ENCODE results near the gene SLC30A2.
A peak's percentile ranks its signal among the peaks of the same experiment; 100 is the strongest.

SLC30A2 gene

GRCh38 chr1:26041401-26041800 lies 4.5 kb downstream of the SLC30A2 start:
- DNase-seq (ENCODE audit: low read depth), result no peak

DNA sequence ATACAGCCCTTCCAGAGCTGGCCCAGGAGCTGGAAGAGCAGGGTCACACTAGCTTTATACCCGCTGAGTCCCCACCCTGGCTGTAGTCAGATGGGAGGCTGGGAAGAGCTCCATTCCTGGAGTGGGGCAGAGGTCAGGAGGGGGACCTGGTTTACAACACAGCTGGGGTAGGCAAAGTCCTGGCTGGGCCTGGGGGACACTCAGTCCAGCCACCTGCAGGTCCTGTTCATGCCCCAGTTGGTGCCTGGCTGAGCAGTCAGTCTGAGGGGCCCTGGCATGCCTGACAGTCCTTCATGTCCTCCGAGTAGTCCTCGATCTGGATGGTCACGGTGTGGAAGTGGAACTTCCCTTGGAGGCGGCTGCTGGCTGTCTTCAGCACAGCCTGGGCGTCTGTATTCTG lies 7.0 kb downstream of the SLC30A2 start:
- DNase-seq (ENCODE audit: low read depth), result no peak

DNA sequence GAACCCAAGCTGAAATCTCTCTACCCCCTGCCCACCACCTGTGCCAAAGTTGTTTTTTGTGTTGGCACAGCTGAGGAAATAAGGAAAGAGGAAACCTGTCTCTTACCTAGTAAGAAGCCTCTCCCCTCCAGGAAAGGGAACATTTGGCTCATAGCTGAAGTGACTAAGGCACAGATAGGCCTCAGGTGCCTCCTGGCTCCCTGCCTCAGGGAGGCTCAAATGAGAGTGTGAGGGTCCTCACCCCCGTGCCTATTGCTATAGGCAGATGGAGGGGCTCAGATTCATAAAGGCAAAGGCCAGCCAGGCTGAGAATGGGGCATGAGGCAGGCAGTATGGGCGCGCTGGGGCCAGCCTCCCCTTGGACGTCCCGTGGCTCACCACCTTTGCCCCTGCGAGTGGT lies 7.4 kb downstream of the SLC30A2 start:
- no peak for DNase-seq (ENCODE audit: low read depth)

- no peak for DNase-seq (ENCODE audit: low read depth)
These were observed 8.0 kb downstream of the SLC30A2 start for GRCh38 chr1:26037904-26038303.

DNA sequence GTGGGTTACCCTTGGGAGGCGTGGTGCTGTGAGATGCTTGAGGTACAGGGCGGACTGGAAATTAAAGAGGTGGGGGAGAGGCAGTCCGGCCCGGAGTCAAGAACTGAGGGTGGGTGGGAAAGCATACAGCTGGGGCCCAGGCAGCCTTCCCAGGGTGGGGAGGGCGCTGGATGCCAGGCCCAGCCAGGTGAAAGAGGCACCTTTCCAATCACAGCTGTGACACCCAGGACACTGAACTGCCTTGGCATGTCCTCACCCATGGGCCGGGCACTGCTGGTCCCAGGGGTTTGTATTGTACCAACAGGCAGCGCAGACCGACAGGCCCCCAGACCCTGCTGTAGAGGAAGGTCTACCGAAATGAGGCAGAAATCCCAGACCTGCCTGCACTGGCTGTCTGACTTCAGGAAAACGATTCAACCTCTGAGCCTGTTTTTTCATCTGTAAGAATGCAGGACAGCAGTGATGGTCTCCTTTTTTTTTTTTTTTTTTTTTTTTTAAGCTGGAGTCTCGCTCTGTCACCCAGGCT lies 9.1 kb downstream of the SLC30A2 start:
- DNase-seq (ENCODE audit: low read depth), result no peak

- peak; percentile 80 for DNase-seq (ENCODE audit: low read depth)
These were observed 9.8 kb downstream of the SLC30A2 start for GRCh38 chr1:26035959-26036755.

- peak; percentile 94 for DNase-seq (ENCODE audit: low read depth)
These were observed 10.5 kb downstream of the SLC30A2 start for GRCh38 chr1:26035203-26035958.

DNA sequence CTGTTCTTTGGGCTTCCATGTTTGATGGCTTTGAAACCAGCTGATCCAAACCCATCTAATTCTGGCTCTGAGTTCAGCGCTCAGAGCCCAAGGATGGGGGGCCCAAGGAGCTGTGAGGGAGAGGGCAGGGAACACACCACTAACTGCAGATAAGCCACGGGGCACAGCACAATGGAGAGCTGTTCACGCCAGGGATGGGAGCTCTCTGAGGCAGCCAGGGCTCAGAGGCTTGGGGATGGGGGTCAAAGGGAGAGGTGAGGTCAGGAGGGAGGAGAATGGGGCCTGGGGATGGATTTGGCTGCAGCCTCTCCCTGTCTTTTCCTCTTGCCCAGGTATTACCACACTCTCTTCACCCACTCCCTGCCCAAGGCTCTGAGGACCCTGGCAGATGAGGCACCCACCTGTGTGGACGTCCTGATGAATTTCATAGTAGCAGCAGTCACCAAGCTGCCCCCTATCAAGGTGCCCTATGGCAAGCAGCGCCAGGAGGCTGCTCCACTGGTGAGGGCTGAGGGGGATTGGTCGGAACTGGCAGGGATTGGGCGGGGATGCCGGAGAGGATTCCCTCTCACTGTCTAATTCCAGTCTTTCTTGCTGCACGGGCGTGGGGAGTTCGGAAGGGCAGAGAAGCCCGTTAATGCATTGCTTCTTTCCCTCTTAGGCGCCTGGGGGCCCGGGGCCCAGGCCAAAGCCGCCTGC lies 11.3 kb downstream of the SLC30A2 start:
- peak; percentile 38 for DNase-seq (ENCODE audit: low read depth)

GRCh38 chr1:26032656-26033357 lies 13.1 kb downstream of the SLC30A2 start:
- DNase-seq (ENCODE audit: low read depth), result no peak

- DNase-seq (ENCODE audit: low read depth), result peak; percentile 33
These were observed 14.2 kb downstream of the SLC30A2 start for GRCh38 chr1:26031611-26032220.

- DNase-seq (ENCODE audit: low read depth), result no peak
These were observed 14.7 kb downstream of the SLC30A2 start for GRCh38 chr1:26031196-26031595.

DNA sequence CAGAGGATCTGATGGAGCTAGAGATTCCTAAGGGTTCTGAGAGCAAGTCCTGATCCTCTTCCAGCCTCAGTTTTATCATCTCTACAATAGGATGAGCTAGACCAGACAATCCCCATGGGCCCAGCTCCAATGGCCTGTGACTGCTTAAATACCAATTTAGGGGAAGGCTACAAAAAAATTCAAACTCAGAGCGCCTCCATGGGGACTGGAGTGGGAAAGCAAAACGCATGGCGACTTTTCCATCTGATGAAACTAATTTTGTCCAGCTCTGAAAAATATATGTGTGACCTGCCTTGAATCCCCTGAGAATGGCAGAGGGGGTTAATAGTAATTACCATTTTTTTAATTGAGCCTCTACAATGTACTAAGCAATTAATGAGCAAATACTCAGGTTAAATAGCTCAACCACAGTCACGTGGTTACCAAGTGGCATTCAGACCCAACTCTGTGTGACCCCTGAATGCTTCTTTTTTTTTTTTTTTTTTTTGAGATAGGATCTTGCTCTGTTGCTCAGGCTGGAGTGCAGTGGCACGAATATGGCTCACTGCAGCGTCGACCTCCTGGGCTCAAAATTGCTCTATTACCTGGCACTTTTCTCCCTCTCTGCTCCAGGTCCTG lies 15.9 kb downstream of the SLC30A2 start:
- no peak for DNase-seq (ENCODE audit: low read depth)

GRCh38 chr1:26029054-26029863 lies 16.7 kb downstream of the SLC30A2 start:
- no peak for DNase-seq (ENCODE audit: low read depth)

GRCh38 chr1:26028490-26028980 lies 17.4 kb downstream of the SLC30A2 start:
- no peak for DNase-seq (ENCODE audit: low read depth)

- peak; percentile 39 for DNase-seq (ENCODE audit: low read depth)
These were observed 18.0 kb downstream of the SLC30A2 start for GRCh38 chr1:26027716-26028489.

DNA sequence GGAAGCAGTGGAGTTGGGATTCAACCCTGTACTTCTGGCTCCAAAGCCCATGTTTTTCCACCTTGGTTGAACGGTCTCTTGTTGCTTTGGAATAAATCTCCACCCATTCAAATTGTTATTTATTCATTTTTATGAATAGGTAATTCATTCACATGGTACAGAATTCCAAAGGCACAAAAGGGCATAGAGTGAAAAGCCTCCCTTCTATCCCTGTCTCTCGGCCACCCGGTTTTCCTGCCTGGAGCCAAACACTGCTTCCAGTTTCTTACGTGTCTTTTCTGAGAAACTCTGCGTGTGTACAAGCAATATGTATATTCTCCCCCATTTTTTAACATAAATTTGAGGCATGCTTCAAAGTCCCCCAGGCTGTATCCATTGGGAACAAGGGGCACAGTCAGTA lies 20.4 kb downstream of the SLC30A2 start:
- no peak for DNase-seq (ENCODE audit: low read depth)

DNA sequence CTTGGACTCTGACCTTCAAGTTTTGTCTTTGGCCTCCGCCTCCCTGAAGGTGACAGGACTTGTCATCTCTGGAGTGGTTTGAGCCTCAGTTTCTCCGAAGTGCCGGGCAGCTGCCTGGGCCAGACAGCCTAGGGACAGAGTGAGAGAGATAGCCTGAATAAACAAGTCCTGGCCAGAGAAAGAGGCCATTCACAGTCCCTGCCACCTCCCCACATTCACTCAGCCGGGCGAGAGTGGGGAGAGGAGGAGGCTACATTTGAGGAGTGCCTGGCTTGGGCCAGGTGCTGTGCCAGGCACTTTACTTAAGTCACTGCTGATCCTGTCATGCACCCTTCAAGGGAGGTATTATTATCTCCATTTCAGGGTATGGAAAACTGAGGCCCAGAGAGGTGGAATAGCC lies 20.9 kb downstream of the SLC30A2 start:
- DNase-seq (ENCODE audit: low read depth), result no peak

- no peak for DNase-seq (ENCODE audit: low read depth)
These were observed 22.1 kb downstream of the SLC30A2 start for GRCh38 chr1:26023826-26024225.

DNA sequence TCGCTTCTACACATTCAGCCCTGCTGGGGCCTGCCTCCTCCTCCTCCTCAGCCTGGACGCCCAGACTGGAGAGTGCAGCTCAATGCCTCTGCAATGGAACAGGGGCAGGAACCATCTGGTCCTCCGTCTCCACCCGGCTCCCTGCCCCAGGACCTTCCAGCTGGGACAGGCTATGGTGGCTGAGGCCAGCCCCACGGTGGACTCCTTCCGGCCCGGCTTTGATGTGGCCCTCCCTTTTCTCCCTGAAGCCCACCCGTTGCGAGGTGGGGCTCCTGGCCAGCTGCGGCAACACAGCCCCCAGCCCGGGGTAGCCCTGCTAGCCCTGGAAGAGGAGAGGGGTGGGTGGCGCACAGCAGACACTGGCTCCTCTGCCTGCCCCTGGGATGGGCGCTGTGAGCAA lies 22.9 kb downstream of the SLC30A2 start:
- no peak for DNase-seq (ENCODE audit: low read depth)
